ENCODE measurements around the gene PLPPR4. TPM values are rescaled to one million over a fixed set of nuclear protein-coding genes. Genes with fewer than 3 reads are reported as not detected.

The PLPPR4 gene
- polyA plus RNA-seq, 1 donor (not counting 4 experiments of a cell fraction or from before 2014, with no cell fraction given) = not detected

- Histone ChIP-seq H3K36me3 (ENCODE audit: control insufficient read depth in 2 of 2, extremely low read depth in 1 of 2, insufficient read depth in 2 of 2, low read length in 2 of 2) (no peaks in the 10 kb centered on the region), H3K79me2 (ENCODE audit: control insufficient read depth, insufficient read depth, low read length) (no peaks in the 10 kb centered on the region), H3K27me3 (ENCODE audit: control insufficient read depth, extremely low read depth, insufficient read depth, low read length) (no peaks in the 10 kb centered on the region), H3K27ac (ENCODE audit: control insufficient read depth, insufficient read depth, low read length) (no peak overlapping the region), H4K20me1 (ENCODE audit: control insufficient read depth, extremely low read depth, insufficient read depth, low read length) (no peaks in the 10 kb centered on the region), H3K4me2 (ENCODE audit: control insufficient read depth, extremely low read depth, insufficient read depth, low read depth, low read length) (no peak overlapping the region), H3K9me3 (ENCODE audit: control insufficient read depth, low read depth, low read length) (no peaks in the 10 kb centered on the region), H3K9ac (ENCODE audit: control insufficient read depth, extremely low read depth, insufficient read depth, low read length) (no peak overlapping the region), H3K4me1 (ENCODE audit: control insufficient read depth, extremely low read depth, insufficient read depth, low read length) (no peaks in the 10 kb centered on the region), H3K4me3 (ENCODE audit: control insufficient read depth in 2 of 3, extremely low read depth in 1 of 3, insufficient read depth in 2 of 3, low read depth in 1 of 3, low read length in 3 of 3) (no peak overlapping the region), H3K9me1 (ENCODE audit: control insufficient read depth, extremely low read depth, insufficient read depth, low read length) (no peaks in the 10 kb centered on the region), H2AFZ (ENCODE audit: control insufficient read depth, low read length) (no peak overlapping the region)
- DNase-seq (ENCODE audit: low read depth, low spot score) (no peak), FAIRE-seq (no peak)
- TF ChIP-seq CTCF (optimal IDR thresholded peaks at IDR 0.05 in 1 of 3, IDR thresholded peaks at IDR 0.05 in 1 of 3, conservative IDR thresholded peaks at IDR 0.05 in 1 of 3; ENCODE audit: extremely low read depth in 1 of 3, insufficient read depth in 2 of 3, low read length in 3 of 3) (no peak), EZH2 (IDR thresholded peaks at IDR 0.05; ENCODE audit: low read length) (no peak)
- dilution Hi-C loops (cut with MboI; ENCODE audit: extremely low pct_ligation_motif_present, low sequenced_read_pairs) = no loop called here
Observed at GRCh38 chr1:99270646-99271045, 6.4 kb downstream of the PLPPR4 start.

- TF ChIP-seq EZH2 (IDR thresholded peaks at IDR 0.05; ENCODE audit: low read length) = no peak
- TF ChIP-seq CTCF (optimal IDR thresholded peaks at IDR 0.05 in 1 of 3, IDR thresholded peaks at IDR 0.05 in 1 of 3, conservative IDR thresholded peaks at IDR 0.05 in 1 of 3; ENCODE audit: extremely low read depth in 1 of 3, insufficient read depth in 2 of 3, low read length in 3 of 3) = no peak
- H3K36me3 ChIP-seq (ENCODE audit: control insufficient read depth in 2 of 2, extremely low read depth in 1 of 2, insufficient read depth in 2 of 2, low read length in 2 of 2) = no peaks in the 10 kb centered on the region
- no peaks in the 10 kb centered on the region for H3K9me3 ChIP-seq (ENCODE audit: control insufficient read depth, low read depth, low read length)
- H3K27me3 ChIP-seq (ENCODE audit: control insufficient read depth, extremely low read depth, insufficient read depth, low read length) = no peaks in the 10 kb centered on the region
- H2AFZ ChIP-seq (ENCODE audit: control insufficient read depth, low read length) = no peak overlapping the region
- DNase-seq (ENCODE audit: low read depth, low spot score) (no peak), FAIRE-seq (no peak)
- no peak overlapping the region for H3K9ac ChIP-seq (ENCODE audit: control insufficient read depth, extremely low read depth, insufficient read depth, low read length)
- H3K27ac ChIP-seq (ENCODE audit: control insufficient read depth, insufficient read depth, low read length) = no peak overlapping the region
- H3K9me1 ChIP-seq (ENCODE audit: control insufficient read depth, extremely low read depth, insufficient read depth, low read length) = no peaks in the 10 kb centered on the region
- no peak overlapping the region for H3K4me2 ChIP-seq (ENCODE audit: control insufficient read depth, extremely low read depth, insufficient read depth, low read depth, low read length)
- no peak overlapping the region for H3K4me3 ChIP-seq (ENCODE audit: control insufficient read depth in 2 of 3, extremely low read depth in 1 of 3, insufficient read depth in 2 of 3, low read depth in 1 of 3, low read length in 3 of 3)
- H3K79me2 ChIP-seq (ENCODE audit: control insufficient read depth, insufficient read depth, low read length) = no peaks in the 10 kb centered on the region
- dilution Hi-C loops (cut with MboI; ENCODE audit: extremely low pct_ligation_motif_present, low sequenced_read_pairs) = no loop called here
- no peaks in the 10 kb centered on the region for H3K4me1 ChIP-seq (ENCODE audit: control insufficient read depth, extremely low read depth, insufficient read depth, low read length)
- H4K20me1 ChIP-seq (ENCODE audit: control insufficient read depth, extremely low read depth, insufficient read depth, low read length) = no peaks in the 10 kb centered on the region
Observed at GRCh38 chr1:99271249-99271648, 7.0 kb downstream of the PLPPR4 start.

Measured in keratinocyte (primary cell).